NCI-H460 (cell line): ENCODE measurements around the gene NRDC. TPM values are rescaled to one million over a fixed set of nuclear protein-coding genes. Genes with fewer than 3 reads are reported as not detected.
A peak's percentile ranks its signal among the peaks of the same experiment; 100 is the strongest.

Source experiments
- DNase-seq: peaks from one replicate; pipeline ENCODE4 v3.0.0-alpha.2; 2016; ENCODE audit warnings: low read depth; ENCODE audit errors: extremely low read depth
- polyA plus RNA-seq: library from polyadenylated mRNA; depleted of rRNA; stranded (reverse); fragments of >200 nt; gene quantifications from 2 replicates; pipeline ENCODE4 v1.2.3, GENCODE V29; 2014; cell fraction: nucleus; rRNA removed
- total RNA-seq: library from RNA; depleted of rRNA; stranded (reverse); fragments of >200 nt; shearing (Covaris generic); gene quantifications from 2 replicates; pipeline ENCODE4 v1.2.3, GENCODE V29; 2014; rRNA removed

The NRDC gene, protein sequence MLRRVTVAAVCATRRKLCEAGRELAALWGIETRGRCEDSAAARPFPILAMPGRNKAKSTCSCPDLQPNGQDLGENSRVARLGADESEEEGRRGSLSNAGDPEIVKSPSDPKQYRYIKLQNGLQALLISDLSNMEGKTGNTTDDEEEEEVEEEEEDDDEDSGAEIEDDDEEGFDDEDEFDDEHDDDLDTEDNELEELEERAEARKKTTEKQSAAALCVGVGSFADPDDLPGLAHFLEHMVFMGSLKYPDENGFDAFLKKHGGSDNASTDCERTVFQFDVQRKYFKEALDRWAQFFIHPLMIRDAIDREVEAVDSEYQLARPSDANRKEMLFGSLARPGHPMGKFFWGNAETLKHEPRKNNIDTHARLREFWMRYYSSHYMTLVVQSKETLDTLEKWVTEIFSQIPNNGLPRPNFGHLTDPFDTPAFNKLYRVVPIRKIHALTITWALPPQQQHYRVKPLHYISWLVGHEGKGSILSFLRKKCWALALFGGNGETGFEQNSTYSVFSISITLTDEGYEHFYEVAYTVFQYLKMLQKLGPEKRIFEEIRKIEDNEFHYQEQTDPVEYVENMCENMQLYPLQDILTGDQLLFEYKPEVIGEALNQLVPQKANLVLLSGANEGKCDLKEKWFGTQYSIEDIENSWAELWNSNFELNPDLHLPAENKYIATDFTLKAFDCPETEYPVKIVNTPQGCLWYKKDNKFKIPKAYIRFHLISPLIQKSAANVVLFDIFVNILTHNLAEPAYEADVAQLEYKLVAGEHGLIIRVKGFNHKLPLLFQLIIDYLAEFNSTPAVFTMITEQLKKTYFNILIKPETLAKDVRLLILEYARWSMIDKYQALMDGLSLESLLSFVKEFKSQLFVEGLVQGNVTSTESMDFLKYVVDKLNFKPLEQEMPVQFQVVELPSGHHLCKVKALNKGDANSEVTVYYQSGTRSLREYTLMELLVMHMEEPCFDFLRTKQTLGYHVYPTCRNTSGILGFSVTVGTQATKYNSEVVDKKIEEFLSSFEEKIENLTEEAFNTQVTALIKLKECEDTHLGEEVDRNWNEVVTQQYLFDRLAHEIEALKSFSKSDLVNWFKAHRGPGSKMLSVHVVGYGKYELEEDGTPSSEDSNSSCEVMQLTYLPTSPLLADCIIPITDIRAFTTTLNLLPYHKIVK
- total RNA-seq, result 118 and 130 TPM in 2 replicates
- 137 and 182 TPM in 2 replicates for polyA plus RNA-seq

GRCh38 chr1:51878616-51879336 is at the start of gene NRDC:
Gene NRDC (minus strand): TSS chr1:51878727. CDS start chr1:51878615, 112 bp downstream.
- DNase-seq, result peak; percentile 99

GRCh38 chr1:51927029-51927428 is 48.5 kb upstream of the NRDC start:
- DNase-seq, result no peak

GRCh38 chr1:51926171-51926812 is 47.8 kb upstream of the NRDC start:
- no peak for DNase-seq

DNA sequence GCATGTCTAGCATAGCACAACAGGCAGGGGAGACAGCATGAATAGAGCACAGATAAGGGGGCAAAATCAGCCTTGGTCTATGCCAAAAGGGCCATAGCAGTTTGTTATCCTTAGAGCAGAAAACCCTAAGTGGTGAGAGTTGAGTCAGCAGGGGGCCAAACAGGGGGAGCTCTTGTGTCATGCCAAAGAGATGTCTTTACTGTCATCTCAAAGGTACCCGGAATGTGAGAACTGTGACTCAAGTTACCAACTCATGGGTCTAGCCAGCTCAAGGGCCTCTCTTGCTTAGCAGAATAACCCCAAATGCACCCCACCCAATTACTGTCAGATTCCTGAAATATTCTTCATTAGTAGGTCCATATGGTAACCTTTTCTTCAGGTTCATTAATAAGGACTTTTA is 45.9 kb upstream of the NRDC start:
- no peak for DNase-seq

- DNase-seq, result no peak
These were observed 43.5 kb upstream of the NRDC start for GRCh38 chr1:51922040-51922439.

- no peak for DNase-seq
These were observed 41.6 kb upstream of the NRDC start for GRCh38 chr1:51920130-51920529.

- DNase-seq, result no peak
These were observed 41.2 kb upstream of the NRDC start for GRCh38 chr1:51919684-51920083.

DNA sequence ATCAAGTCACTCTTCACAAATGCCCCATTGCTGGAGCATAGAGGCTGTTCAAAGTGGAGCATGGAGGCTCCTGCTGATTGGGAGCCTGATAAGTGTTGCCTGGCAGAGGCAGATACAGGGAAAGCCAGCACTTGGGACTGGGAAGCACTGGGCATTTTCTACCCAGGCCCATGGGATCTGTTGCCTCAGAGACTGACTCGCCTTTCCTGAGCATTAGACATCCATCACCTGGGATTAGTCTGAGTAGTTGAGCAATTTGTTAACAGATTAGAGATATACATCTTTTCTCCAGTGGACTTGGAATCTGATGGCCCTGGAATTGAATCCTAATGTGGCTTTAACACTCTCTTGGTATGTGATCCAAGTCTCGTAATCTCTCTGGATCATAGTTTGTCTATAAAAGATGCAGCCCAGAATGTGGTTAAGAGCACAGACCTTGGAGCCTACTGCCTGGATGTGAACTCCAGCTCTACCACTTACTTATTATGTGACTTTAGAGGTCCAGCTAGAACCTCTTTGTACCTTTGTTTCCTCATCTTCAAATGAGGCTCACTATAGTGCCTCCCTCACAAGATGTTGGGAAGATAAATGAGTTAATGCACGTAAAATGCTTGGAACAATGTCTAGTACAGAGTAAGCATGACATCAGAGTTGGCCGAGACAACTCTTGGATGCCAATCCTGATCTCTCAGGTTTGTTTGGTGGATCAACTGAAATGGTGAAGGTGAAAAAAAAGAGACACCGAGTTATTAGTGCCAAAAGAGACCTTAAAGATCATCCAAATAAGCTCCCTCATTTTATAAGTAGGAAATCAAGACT is 38.3 kb upstream of the NRDC start:
- DNase-seq, result no peak

DNA sequence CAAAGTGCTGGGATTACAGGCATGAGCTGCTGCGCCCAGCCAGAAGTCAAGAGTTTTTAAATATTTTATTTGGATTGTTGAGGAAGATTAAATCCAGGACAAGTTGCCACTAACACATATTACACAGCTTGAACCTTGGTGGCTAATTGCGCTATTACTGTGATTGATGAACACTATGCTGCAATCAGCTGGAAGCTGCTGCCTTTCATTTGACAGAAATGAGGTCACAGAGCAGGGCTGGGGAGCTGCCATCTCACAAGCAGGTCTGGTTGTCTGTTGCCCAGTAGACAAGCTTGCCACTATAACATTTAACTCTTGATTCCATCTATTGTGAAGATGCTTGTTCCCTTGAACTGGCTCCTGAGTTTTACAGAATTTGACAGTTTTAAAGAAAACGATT is 37.4 kb upstream of the NRDC start:
- DNase-seq, result no peak

DNA sequence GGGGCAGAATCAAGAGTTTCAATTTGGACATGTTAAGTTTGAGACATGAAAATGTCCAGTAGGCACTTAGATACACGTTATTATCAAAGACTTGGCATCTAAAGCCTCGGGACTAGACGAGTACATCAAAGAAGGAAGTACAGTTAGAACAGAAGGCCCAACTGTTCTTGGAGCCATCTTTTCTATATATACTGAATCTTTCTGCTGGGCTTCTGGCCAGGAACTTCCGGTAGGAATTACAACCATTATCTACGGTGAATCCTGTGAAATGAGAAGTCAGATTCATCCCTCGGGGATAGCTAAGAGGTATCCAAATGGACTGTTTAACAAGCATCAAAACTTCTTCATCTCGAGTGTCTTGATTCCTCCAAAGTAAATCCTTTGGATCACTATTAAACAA is 34.4 kb upstream of the NRDC start:
- DNase-seq, result no peak

GRCh38 chr1:51910221-51911000 is 31.9 kb upstream of the NRDC start:
- DNase-seq, result no peak

DNA sequence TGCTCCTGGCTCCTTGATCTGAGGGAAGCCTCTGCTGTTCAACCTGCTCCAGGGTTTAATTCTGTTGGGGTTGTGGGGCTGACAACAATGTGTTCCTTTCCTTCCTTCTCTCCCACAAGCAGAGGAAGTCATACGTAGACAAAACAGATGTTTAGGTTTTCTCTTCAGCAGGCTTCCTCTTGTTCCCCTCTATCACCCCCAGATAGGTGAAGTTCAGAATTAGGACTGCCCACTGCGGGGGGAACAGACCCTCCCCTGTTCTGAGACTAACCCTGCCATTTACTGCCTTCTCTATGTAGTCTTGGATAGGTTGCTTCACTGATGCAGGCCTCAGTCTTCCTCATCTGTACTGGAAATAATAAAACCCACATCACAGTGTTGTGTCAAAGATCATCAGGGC is 30.0 kb upstream of the NRDC start:
- DNase-seq, result no peak

- DNase-seq, result no peak
These were observed 28.7 kb upstream of the NRDC start for GRCh38 chr1:51907079-51907702.

GRCh38 chr1:51906306-51907078 is 28.0 kb upstream of the NRDC start:
- DNase-seq, result no peak

GRCh38 chr1:51902456-51902855 is 23.9 kb upstream of the NRDC start:
- no peak for DNase-seq

- DNase-seq, result no peak
These were observed 22.6 kb upstream of the NRDC start for GRCh38 chr1:51901151-51901550.

GRCh38 chr1:51899022-51899421 is 20.5 kb upstream of the NRDC start:
- DNase-seq, result no peak
